GM10248 (cell line): ENCODE data around the gene INPP5E.

ENCODE experiments used
- CTCF ChIA-PET: fragments of 300-600 bp; sonication (Branson Sonifier 250); formaldehyde crosslinking; extraction: SDS; loops from one replicate; lab custom pipeline; 2021; ENCODE audit warnings: antibody characterized with exemption; lab: Yijun Ruan, JAX
- POLR2A ChIA-PET: fragments of 350-650 bp; sonication (Branson Sonifier 250); formaldehyde crosslinking; extraction: SDS; loops from one replicate; lab custom pipeline; 2020; ENCODE audit warnings: antibody characterized with exemption; lab: Yijun Ruan, JAX
- DNase-seq: peaks from one replicate; pipeline ENCODE4 v3.0.0; 2012; ENCODE audit errors: extremely low spot score
- TF ChIP-seq, protein P1 (sequence below): IDR thresholded peaks from 2 replicates; pipeline ENCODE4 v1.5.1; 2012; ENCODE audit warnings: mild to moderate bottlenecking, low read depth; ENCODE audit errors: extremely low read depth, missing control alignments, control extremely low read depth

INPP5E gene

DNA sequence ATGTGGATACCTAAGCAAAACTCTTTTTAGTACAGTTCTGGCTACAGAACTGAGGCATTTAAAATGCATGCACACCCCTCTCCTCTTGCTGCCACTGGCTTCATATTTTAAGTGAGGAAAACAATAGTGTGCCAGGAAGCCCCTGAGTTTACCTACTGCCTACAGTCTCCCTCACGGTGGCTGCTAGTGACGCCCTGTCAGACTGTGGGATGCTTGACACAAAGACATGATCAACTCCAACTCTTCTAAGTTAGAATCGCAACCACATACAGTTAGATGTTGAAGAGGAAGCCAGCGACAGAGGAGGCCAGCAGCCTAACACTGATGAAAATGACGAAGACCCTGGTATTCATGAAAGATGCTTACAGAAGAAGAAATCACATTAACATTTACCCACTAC lies 41.9 kb upstream of the INPP5E start:
- CTCF ChIA-PET, result interaction anchor here (1.2 kb wide), 1 partner anchor 10 kb away, joined by 4 read pairs; no protein-coding TSS in a partner anchor
- DNase-seq, result no peak
- POLR2A ChIA-PET, result no interaction called here
- TF ChIP-seq, protein P1, sequence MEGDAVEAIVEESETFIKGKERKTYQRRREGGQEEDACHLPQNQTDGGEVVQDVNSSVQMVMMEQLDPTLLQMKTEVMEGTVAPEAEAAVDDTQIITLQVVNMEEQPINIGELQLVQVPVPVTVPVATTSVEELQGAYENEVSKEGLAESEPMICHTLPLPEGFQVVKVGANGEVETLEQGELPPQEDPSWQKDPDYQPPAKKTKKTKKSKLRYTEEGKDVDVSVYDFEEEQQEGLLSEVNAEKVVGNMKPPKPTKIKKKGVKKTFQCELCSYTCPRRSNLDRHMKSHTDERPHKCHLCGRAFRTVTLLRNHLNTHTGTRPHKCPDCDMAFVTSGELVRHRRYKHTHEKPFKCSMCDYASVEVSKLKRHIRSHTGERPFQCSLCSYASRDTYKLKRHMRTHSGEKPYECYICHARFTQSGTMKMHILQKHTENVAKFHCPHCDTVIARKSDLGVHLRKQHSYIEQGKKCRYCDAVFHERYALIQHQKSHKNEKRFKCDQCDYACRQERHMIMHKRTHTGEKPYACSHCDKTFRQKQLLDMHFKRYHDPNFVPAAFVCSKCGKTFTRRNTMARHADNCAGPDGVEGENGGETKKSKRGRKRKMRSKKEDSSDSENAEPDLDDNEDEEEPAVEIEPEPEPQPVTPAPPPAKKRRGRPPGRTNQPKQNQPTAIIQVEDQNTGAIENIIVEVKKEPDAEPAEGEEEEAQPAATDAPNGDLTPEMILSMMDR, result no peak

DNA sequence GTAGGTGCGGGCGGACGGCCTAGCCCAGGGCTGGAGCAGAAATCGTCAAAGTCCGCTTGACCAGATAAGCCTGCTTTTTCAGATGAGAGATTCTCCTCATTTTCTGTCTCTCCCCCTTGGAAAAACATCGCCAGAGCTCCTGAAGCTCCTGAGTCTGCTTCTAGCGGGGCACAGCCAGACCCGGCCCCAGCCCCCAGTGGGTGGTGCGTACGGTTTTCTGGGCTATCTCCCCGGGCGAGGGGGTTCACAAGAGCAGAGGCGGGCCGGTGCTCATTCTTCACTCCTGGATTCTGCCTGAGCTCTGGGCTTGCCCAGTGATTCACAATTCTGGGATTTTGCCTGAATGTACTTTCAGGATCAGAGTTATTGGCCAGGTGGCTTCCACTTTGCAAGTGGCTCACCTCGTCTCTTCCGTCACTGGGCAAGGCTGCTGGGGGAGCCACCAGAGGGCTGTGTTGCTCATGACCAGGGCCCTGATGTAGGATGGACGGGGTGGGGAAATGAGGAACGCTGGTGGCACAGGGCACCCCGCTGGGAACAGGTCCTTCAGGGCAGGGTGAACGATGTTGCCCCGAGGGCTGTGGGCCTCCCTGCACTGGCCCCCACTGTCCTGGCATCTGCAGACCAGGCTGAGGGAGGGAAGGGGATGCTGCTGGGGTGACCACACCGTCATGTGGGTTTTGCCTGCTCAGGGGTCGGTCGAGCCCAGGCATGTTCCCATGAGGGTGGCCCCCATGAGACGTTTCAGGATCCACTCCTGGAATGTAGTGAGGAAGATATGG lies 36.9 kb upstream of the INPP5E start:
- ChIA-PET POLR2A (interaction anchor here (0.9 kb wide), 1 partner anchor 52 kb away, joined by 3 read pairs; no protein-coding TSS in a partner anchor), CTCF (interaction anchor here (2.0 kb wide), 1 partner anchor 9 kb away, joined by 9 read pairs; no protein-coding TSS in a partner anchor)
- TF ChIP-seq, protein P1, result no peak
- DNase-seq, result no peak

DNA sequence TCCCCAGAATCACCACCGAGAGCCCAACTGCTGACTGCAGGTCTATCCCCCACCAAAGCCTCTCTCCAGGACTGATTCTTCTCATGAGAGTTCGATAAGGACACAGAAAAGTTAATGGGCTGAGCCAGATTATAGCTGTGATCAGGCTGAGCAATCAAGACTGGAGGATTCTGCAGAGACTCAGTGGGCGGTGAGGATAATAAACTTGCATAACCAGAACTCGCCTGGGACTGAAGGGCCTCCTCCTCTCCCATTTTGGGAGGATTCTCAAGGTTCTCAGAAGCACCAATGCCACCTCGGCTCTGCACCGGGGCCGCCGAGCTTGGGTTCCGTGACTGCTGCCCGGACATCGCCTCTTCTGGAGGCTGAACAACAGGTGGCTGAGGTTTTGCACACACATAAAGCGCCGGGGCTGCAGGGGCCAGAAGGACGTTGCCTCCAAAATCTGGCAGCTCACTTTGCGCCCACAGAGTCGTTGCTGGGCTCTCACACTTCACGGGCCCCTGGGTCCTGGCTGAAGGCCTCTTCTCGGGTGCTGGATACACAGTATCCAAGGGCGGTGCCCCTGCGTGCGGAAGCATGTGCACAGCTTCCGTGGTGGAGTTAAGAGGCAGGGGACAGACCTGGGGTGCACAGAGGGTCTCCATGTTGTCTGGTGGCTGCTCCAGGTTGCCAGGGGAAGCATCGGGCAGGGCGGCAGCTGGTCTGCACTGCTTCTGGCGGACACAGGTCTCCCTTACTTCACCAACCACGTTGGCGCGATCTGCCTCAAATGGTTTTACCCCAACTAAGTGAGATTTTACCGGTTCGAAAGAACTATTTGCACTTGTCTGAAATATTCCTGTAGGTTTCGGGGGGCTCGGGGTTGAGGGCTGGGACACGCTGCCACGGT lies 35.6 kb upstream of the INPP5E start:
- ChIA-PET POLR2A (interaction anchor here (0.9 kb wide), 1 partner anchor 51 kb away, joined by 3 read pairs; no protein-coding TSS in a partner anchor), CTCF (interaction anchor here (2.0 kb wide), 1 partner anchor 10 kb away, joined by 9 read pairs; no protein-coding TSS in a partner anchor)
- TF ChIP-seq, protein P1, result no peak
- no peak for DNase-seq

DNA sequence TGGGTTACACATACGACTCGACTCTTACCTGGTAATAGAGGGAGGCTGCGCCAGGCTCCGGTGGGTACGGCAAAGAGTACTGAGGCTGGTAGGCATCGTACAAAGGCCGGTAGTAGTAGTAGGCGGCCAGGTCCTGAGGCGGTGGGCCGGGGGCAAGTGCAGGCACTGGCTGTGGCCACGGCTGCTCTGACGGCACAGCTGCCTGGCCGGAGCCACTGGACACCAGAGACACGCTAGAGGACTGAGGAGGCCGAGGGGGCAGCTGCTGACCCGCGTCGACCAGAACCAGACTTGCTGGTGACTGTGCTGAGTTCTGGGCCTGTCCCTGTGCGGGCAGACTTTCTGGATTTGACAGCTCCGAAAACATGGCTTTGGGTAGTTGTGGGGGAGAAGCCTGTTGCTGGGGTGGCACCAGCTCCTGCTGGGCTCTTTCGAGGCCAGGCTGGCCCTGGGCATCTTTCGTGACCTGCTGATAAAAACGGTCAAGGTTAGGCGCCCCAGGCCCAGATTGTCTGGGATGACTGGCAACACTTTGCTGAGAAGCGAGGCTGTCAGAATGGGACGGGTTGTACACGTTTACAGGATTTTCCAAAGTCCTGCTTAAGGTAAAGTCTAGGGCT lies 34.5 kb upstream of the INPP5E start:
- TF ChIP-seq, protein P1, result no peak
- DNase-seq, result no peak
- ChIA-PET CTCF (interaction anchor here (2.0 kb wide), 1 partner anchor 11 kb away, joined by 9 read pairs; no protein-coding TSS in a partner anchor), POLR2A (no interaction called here)

DNA sequence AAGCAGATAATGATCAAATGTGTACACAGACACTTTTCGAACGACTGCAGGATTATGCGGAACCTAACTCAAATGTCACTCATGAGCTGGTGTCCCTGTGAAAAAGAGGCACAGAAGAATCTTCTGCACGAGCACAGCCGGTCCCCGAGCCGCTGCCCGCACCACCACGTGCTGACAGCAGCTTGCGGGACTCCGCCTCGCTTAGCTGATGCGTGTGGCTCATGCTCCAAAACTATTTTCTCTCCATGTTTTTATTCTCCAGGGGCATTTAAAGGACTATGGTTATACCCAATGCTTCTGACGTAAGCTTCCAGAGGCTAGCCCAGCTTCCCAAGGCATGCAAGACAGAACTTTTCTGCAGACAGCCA lies 33.7 kb upstream of the INPP5E start:
- DNase-seq, result no peak
- CTCF ChIA-PET, result no interaction called here
- POLR2A ChIA-PET, result no interaction called here
- TF ChIP-seq, protein P1, result no peak
